ENCODE measurements around the gene DOCK9. TPM values are rescaled to one million over a fixed set of nuclear protein-coding genes. Genes with fewer than 3 reads are reported as not detected.

Gene DOCK9
- total and polyA plus RNA-seq, 8 donors: 98.3 to 158 (median 109) TPM

- no peaks in the 10 kb centered on the region for H3K9me3 ChIP-seq
- DNase-seq (no peak), ATAC-seq (no peak)
- TF ChIP-seq CTCF (IDR thresholded peaks at IDR 0.05): no peak
- H3K27me3 ChIP-seq: no peaks in the 10 kb centered on the region
- intact Hi-C loops (cut with DNase I): no loop called here
- H3K4me1 ChIP-seq: no peaks in the 10 kb centered on the region
- no peaks in the 10 kb centered on the region for H3K36me3 ChIP-seq
- no peak overlapping the region for H3K27ac ChIP-seq
- no peak overlapping the region for H3K4me3 ChIP-seq
Measured at GRCh38 chr13:98780451-98780850, 197.4 kb downstream of the DOCK9 start.

DNA sequence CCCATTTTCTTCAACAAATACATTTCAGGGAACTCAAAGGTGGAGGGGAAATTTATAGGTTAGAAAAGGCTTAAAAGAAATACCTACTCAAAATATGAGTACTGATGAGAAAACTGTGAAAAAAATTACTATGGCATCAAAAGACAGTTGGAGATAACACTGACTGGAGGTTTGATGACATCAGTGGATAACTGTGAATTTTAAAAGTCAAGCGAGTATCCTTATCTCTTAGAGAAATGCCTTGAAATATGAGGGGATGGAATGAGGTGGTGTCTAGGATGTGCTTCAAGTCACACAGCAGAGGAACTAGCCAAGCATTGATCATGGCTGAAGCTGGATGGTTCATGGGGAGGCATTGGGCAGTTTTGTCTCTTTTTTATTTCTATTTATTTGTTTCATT is 198.2 kb downstream of the DOCK9 start:
- intact Hi-C loops (cut with DNase I): no loop called here
- no peak overlapping the region for H3K27ac ChIP-seq
- no peaks in the 10 kb centered on the region for H3K36me3 ChIP-seq
- ATAC-seq (no peak), DNase-seq (no peak)
- H3K4me1 ChIP-seq: no peaks in the 10 kb centered on the region
- H3K27me3 ChIP-seq: no peaks in the 10 kb centered on the region
- H3K4me3 ChIP-seq: no peak overlapping the region
- H3K9me3 ChIP-seq: no peaks in the 10 kb centered on the region
- no peak for TF ChIP-seq CTCF (IDR thresholded peaks at IDR 0.05)

DNA sequence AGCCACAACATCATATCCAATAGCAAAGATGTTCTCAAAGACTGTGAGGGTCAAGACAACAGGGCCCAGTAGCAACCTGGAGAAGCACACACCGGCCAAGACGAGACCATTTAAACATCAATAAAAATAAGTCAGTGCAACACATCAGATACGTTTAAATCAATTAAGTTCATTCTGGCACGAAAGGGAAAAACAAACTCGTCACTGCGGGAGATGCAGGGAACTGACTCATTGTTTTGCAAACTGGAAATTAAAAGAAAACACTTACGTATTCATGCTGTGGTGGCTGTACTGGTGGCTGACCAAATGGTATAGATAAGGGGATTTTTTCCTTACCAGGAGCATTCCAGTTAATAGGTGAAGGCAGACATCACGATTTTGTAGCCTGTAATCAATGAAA is 199.1 kb downstream of the DOCK9 start:
- intact Hi-C loops (cut with DNase I): no loop called here
- no peaks in the 10 kb centered on the region for H3K4me1 ChIP-seq
- ATAC-seq: no peak

GRCh38 chr13:98776644-98777043 is 201.2 kb downstream of the DOCK9 start:
- intact Hi-C loops (cut with DNase I): no loop called here
- Histone ChIP-seq H3K36me3 (no peaks in the 10 kb centered on the region), H3K27ac (no peak overlapping the region), H3K9me3 (no peaks in the 10 kb centered on the region), H3K4me3 (no peak overlapping the region), H3K4me1 (no peaks in the 10 kb centered on the region), H3K27me3 (no peaks in the 10 kb centered on the region)
- ATAC-seq: no peak
- TF ChIP-seq CTCF (IDR thresholded peaks at IDR 0.05): no peak
- no peak for DNase-seq

More for the DNA sequence above, 199.1 kb downstream of the DOCK9 start:
- no peak for DNase-seq
- Histone ChIP-seq H3K36me3 (no peaks in the 10 kb centered on the region), H3K27ac (no peak overlapping the region), H3K27me3 (no peaks in the 10 kb centered on the region), H3K4me3 (no peak overlapping the region), H3K9me3 (no peaks in the 10 kb centered on the region)
- TF ChIP-seq CTCF (IDR thresholded peaks at IDR 0.05): no peak

DNA sequence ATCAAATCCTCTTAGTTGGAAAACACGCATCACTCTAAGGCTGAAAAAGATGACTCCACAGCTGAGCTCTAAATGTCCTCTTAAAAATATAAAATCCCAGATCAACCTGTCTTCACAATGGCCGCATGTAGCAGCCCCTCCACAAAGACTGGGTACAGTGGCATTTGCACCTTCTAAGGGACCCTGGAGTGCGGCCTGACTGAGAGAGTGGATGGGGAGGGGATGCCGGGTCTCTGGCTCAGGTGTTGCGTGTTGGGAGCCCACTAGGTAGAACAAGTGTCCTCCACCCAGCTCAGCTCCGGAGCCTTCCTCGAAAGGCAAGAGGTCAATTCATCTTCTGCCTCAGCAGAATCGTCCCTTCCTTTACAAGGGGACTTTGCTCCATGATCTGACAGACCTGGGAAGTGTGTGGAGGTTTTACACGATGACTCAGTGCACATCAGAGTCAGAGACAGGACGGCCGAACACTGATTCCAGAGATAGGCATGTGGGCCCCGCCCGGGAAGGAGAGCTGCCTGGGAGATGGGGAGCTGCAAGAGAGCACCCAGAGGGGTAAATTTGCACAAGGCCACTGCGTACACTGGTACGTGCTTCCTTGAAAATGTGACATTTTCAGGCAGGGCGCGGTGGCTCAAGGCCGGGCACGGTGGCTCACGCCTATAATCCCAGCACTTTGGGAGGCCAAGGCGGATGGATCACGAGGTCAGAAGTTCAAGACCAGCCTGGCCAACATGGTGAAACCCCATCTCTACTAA is 201.8 kb downstream of the DOCK9 start:
- H3K9me3 ChIP-seq: no peaks in the 10 kb centered on the region
- DNase-seq (peak in 1 of 4 donors; percentile 57), ATAC-seq (no peak)
- intact Hi-C loops (cut with DNase I): no loop called here
- TF ChIP-seq CTCF (IDR thresholded peaks at IDR 0.05): no peak
- H3K27ac ChIP-seq: no peak overlapping the region
- H3K27me3 ChIP-seq: no peaks in the 10 kb centered on the region
- H3K36me3 ChIP-seq: no peaks in the 10 kb centered on the region
- H3K4me3 ChIP-seq: no peak overlapping the region
- no peaks in the 10 kb centered on the region for H3K4me1 ChIP-seq
